ENCODE measurements around the gene SPEM3.

- TF ChIP-seq, protein P1, sequence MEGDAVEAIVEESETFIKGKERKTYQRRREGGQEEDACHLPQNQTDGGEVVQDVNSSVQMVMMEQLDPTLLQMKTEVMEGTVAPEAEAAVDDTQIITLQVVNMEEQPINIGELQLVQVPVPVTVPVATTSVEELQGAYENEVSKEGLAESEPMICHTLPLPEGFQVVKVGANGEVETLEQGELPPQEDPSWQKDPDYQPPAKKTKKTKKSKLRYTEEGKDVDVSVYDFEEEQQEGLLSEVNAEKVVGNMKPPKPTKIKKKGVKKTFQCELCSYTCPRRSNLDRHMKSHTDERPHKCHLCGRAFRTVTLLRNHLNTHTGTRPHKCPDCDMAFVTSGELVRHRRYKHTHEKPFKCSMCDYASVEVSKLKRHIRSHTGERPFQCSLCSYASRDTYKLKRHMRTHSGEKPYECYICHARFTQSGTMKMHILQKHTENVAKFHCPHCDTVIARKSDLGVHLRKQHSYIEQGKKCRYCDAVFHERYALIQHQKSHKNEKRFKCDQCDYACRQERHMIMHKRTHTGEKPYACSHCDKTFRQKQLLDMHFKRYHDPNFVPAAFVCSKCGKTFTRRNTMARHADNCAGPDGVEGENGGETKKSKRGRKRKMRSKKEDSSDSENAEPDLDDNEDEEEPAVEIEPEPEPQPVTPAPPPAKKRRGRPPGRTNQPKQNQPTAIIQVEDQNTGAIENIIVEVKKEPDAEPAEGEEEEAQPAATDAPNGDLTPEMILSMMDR (IDR thresholded peaks at IDR 0.05): no peak
- no peak for TF ChIP-seq POLR2A (IDR thresholded peaks at IDR 0.05)
These were observed 10.2 kb downstream of the SPEM3 start for GRCh38 chr17:7438656-7439460.
